Measurements from ENCODE around the gene CDH13.

CDH13 gene

DNA sequence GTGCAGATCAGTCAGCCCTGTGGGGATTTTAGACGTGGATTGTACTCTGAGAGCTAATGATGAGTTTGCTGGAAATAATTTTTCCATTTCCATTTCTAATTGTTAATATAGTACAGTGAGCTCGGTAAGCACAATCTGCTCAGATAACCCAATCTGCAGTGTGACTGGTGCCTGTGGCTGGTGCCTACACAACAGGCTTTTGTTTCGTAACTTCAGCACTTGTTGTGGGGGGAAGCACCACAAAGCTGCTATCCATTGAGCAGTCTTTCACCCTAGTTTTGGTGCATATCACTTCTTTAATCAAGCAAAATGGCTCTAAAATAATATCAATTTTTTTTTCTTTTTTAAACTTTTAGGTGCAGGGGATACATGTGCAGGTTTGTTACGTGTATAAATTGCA, 646.1 kb downstream of the CDH13 start:
- H3K4me3 ChIP-seq (ENCODE audit: low read depth, low read length), result no peak overlapping the region
- H3K9me3 ChIP-seq (ENCODE audit: control insufficient read depth, insufficient read depth, low read depth, low read length), result no peaks in the 10 kb centered on the region
- ChIA-PET CTCF (no interaction called here), POLR2A (no interaction called here)
- no peaks in the 10 kb centered on the region for H3K36me3 ChIP-seq (ENCODE audit: control insufficient read depth in 2 of 2, insufficient read depth in 1 of 2, low read length in 2 of 2)
- TF ChIP-seq ZNF629 (tag by site-specific recombination; IDR thresholded peaks at IDR 0.05) (no peak), YY1 (tag by site-specific recombination; IDR thresholded peaks at IDR 0.05) (no peak), HOXD13 (CRISPR knock-in tag; IDR thresholded peaks at IDR 0.05; ENCODE audit: borderline replicate concordance) (no peak), ZNF175 (tag by site-specific recombination; IDR thresholded peaks at IDR 0.05) (no peak)
- H3K4me1 ChIP-seq (ENCODE audit: control insufficient read depth, insufficient read depth, low read length), result no peaks in the 10 kb centered on the region
- H3K27ac ChIP-seq (ENCODE audit: extremely low read depth, low read depth, low read length), result no peak overlapping the region

DNA sequence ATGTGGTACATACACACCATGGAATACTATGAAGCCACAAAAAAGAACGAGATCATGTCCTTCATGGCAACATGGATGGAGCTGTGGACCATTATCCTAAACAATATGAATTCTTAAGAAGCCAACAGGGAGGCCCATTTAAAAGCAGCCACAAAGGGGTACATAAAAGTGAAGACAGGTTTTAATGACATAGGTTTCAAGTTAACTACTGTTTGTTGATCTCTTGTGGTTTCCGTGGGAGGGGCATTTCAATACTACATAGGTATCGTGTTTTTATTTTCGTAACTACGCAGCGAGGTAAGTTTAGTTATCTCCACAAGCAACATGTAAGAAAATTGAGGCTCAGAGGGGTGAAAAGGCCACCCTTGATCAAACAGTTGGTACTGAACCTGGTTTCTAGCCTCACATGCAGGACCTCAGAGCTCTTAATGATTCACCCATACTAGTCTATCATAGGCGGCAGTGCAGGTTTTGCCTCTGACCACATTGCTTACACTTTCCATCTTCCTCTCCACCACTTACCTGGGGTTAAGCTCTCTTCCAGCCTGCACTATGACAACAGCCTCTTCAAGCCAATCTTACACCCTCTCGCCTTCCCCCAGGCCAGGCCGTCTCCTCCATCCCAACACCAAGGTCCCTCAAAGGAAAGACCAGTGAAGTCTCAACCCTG, 646.9 kb downstream of the CDH13 start:
- Histone ChIP-seq H3K4me1 (ENCODE audit: control insufficient read depth, insufficient read depth, low read length) (no peaks in the 10 kb centered on the region), H3K4me3 (ENCODE audit: low read depth, low read length) (no peak overlapping the region), H3K9me3 (ENCODE audit: control insufficient read depth, insufficient read depth, low read depth, low read length) (no peaks in the 10 kb centered on the region), H3K36me3 (ENCODE audit: control insufficient read depth in 2 of 2, insufficient read depth in 1 of 2, low read length in 2 of 2) (no peaks in the 10 kb centered on the region), H3K27ac (ENCODE audit: extremely low read depth, low read depth, low read length) (no peak overlapping the region)
- TF ChIP-seq ZNF324 (tag by site-specific recombination; IDR thresholded peaks at IDR 0.05) (no peak), ZNF510 (tag by site-specific recombination; IDR thresholded peaks at IDR 0.05; ENCODE audit: insufficient replicate concordance) (no peak)
- TF ChIP-seq, protein P1, sequence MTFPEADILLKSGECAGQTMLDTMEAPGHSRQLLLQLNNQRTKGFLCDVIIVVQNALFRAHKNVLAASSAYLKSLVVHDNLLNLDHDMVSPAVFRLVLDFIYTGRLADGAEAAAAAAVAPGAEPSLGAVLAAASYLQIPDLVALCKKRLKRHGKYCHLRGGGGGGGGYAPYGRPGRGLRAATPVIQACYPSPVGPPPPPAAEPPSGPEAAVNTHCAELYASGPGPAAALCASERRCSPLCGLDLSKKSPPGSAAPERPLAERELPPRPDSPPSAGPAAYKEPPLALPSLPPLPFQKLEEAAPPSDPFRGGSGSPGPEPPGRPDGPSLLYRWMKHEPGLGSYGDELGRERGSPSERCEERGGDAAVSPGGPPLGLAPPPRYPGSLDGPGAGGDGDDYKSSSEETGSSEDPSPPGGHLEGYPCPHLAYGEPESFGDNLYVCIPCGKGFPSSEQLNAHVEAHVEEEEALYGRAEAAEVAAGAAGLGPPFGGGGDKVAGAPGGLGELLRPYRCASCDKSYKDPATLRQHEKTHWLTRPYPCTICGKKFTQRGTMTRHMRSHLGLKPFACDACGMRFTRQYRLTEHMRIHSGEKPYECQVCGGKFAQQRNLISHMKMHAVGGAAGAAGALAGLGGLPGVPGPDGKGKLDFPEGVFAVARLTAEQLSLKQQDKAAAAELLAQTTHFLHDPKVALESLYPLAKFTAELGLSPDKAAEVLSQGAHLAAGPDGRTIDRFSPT (tag by site-specific recombination; IDR thresholded peaks at IDR 0.05), result no peak
- ChIA-PET POLR2A (no interaction called here), CTCF (interaction anchor here (1.3 kb wide), 1 partner anchor 173 kb away, joined by 3 read pairs; no protein-coding TSS in a partner anchor)

- H3K4me3 ChIP-seq (ENCODE audit: low read depth, low read length), result no peak overlapping the region
- H3K9me3 ChIP-seq (ENCODE audit: control insufficient read depth, insufficient read depth, low read depth, low read length), result no peaks in the 10 kb centered on the region
- no peaks in the 10 kb centered on the region for H3K36me3 ChIP-seq (ENCODE audit: control insufficient read depth in 2 of 2, insufficient read depth in 1 of 2, low read length in 2 of 2)
- ChIA-PET POLR2A (no interaction called here), CTCF (no interaction called here)
- H3K27ac ChIP-seq (ENCODE audit: extremely low read depth, low read depth, low read length), result no peak overlapping the region
- H3K4me1 ChIP-seq (ENCODE audit: control insufficient read depth, insufficient read depth, low read length), result no peaks in the 10 kb centered on the region
- TF ChIP-seq PBX3 (CRISPR knock-in tag; IDR thresholded peaks at IDR 0.05), result no peak
- no peak for TF ChIP-seq ZNF394 (tag by site-specific recombination; IDR thresholded peaks at IDR 0.05; ENCODE audit: borderline replicate concordance)
- no peak for TF ChIP-seq ZNF112 (tag by site-specific recombination; IDR thresholded peaks at IDR 0.05)
- no peak for TF ChIP-seq ZNF391 (tag by site-specific recombination; IDR thresholded peaks at IDR 0.05; ENCODE audit: borderline replicate concordance, low read depth)
- TF ChIP-seq, protein P2, sequence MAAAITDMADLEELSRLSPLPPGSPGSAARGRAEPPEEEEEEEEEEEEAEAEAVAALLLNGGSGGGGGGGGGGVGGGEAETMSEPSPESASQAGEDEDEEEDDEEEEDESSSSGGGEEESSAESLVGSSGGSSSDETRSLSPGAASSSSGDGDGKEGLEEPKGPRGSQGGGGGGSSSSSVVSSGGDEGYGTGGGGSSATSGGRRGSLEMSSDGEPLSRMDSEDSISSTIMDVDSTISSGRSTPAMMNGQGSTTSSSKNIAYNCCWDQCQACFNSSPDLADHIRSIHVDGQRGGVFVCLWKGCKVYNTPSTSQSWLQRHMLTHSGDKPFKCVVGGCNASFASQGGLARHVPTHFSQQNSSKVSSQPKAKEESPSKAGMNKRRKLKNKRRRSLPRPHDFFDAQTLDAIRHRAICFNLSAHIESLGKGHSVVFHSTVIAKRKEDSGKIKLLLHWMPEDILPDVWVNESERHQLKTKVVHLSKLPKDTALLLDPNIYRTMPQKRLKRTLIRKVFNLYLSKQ (tag by site-specific recombination; IDR thresholded peaks at IDR 0.05; ENCODE audit: borderline replicate concordance), result no peak
- no peak for TF ChIP-seq ZNF23 (tag by site-specific recombination; IDR thresholded peaks at IDR 0.05; ENCODE audit: borderline replicate concordance)
- no peak for TF ChIP-seq ZNF214 (tag by site-specific recombination; IDR thresholded peaks at IDR 0.05; ENCODE audit: borderline replicate concordance)
- no peak for TF ChIP-seq ZNF157 (tag by site-specific recombination; IDR thresholded peaks at IDR 0.05)
- TF ChIP-seq, protein P3, sequence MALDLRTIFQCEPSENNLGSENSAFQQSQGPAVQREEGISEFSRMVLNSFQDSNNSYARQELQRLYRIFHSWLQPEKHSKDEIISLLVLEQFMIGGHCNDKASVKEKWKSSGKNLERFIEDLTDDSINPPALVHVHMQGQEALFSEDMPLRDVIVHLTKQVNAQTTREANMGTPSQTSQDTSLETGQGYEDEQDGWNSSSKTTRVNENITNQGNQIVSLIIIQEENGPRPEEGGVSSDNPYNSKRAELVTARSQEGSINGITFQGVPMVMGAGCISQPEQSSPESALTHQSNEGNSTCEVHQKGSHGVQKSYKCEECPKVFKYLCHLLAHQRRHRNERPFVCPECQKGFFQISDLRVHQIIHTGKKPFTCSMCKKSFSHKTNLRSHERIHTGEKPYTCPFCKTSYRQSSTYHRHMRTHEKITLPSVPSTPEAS (tag by site-specific recombination; IDR thresholded peaks at IDR 0.05), result no peak
- TF ChIP-seq ZBTB48 (tag by site-specific recombination; IDR thresholded peaks at IDR 0.05), result no peak
- TF ChIP-seq, protein P4, sequence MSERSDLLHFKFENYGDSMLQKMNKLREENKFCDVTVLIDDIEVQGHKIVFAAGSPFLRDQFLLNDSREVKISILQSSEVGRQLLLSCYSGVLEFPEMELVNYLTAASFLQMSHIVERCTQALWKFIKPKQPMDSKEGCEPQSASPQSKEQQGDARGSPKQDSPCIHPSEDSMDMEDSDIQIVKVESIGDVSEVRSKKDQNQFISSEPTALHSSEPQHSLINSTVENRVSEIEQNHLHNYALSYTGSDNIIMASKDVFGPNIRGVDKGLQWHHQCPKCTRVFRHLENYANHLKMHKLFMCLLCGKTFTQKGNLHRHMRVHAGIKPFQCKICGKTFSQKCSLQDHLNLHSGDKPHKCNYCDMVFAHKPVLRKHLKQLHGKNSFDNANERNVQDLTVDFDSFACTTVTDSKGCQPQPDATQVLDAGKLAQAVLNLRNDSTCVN (tag by site-specific recombination; optimal IDR thresholded peaks at IDR 0.05), result no peak
- no peak for TF ChIP-seq ZNF202 (tag by site-specific recombination; IDR thresholded peaks at IDR 0.05; ENCODE audit: borderline replicate concordance)
- TF ChIP-seq RBAK (tag by site-specific recombination; IDR thresholded peaks at IDR 0.05), result no peak
- TF ChIP-seq, protein P5, sequence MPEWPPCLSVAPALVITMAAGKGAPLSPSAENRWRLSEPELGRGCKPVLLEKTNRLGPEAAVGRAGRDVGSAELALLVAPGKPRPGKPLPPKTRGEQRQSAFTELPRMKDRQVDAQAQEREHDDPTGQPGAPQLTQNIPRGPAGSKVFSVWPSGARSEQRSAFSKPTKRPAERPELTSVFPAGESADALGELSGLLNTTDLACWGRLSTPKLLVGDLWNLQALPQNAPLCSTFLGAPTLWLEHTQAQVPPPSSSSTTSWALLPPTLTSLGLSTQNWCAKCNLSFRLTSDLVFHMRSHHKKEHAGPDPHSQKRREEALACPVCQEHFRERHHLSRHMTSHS (tag by site-specific recombination; IDR thresholded peaks at IDR 0.05), result no peak
- no peak for TF ChIP-seq KLF1 (tag by site-specific recombination; IDR thresholded peaks at IDR 0.05)
- no peak for TF ChIP-seq ZNF747 (tag by site-specific recombination; IDR thresholded peaks at IDR 0.05)
- TF ChIP-seq FEZF1 (tag by site-specific recombination; IDR thresholded peaks at IDR 0.05), result no peak
Measured at GRCh38 chr16:83279251-83279650, 652.5 kb downstream of the CDH13 start.

Data from HEK293 (cell line).